GM19239 (cell line): ENCODE results near the gene NFASC.

Source experiments
- DNase-seq: peaks from one replicate; pipeline ENCODE4 v3.0.0; 2011; ENCODE audit warnings: low spot score; ENCODE audit not compliant: insufficient read length
- FAIRE-seq: peaks from 2 replicates; lab custom pipeline; 2011; peaks lifted over from hg19 to GRCh38; lab: Jason Lieb, UNC

Gene NFASC

GRCh38 chr1:204994086-204994862, 123.6 kb downstream of the NFASC start:
- DNase-seq: no peak
- FAIRE-seq: no peak

- DNase-seq: no peak
- FAIRE-seq: no peak
Observed at GRCh38 chr1:204996981-204997380, 126.3 kb downstream of the NFASC start.

GRCh38 chr1:204997591-204998355, 127.1 kb downstream of the NFASC start:
- FAIRE-seq: no peak
- no peak for DNase-seq

GRCh38 chr1:205001162-205001561, 130.5 kb downstream of the NFASC start:
- DNase-seq: no peak
- FAIRE-seq: no peak

GRCh38 chr1:205002705-205003104, 132.0 kb downstream of the NFASC start:
- FAIRE-seq (no peak), DNase-seq (no peak)

GRCh38 chr1:205003358-205004131, 132.9 kb downstream of the NFASC start:
- no peak for FAIRE-seq
- DNase-seq: no peak

GRCh38 chr1:205004351-205004750, 133.7 kb downstream of the NFASC start:
- no peak for FAIRE-seq
- no peak for DNase-seq

- FAIRE-seq (no peak), DNase-seq (no peak)
Observed at GRCh38 chr1:205008896-205009295, 138.2 kb downstream of the NFASC start.

- no peak for FAIRE-seq
- no peak for DNase-seq
Observed at GRCh38 chr1:205009670-205010069, 139.0 kb downstream of the NFASC start.

- FAIRE-seq: no peak
- DNase-seq: no peak
Observed at GRCh38 chr1:205012391-205013140, 141.9 kb downstream of the NFASC start.

- no peak for FAIRE-seq
- no peak for DNase-seq
Observed at GRCh38 chr1:205013683-205014367, 143.2 kb downstream of the NFASC start.

GRCh38 chr1:205014783-205015182, 144.1 kb downstream of the NFASC start:
- no peak for DNase-seq
- no peak for FAIRE-seq

GRCh38 chr1:205015241-205015640, 144.6 kb downstream of the NFASC start:
- FAIRE-seq (no peak), DNase-seq (no peak)

- DNase-seq (no peak), FAIRE-seq (no peak)
Observed at GRCh38 chr1:205016075-205016474, 145.4 kb downstream of the NFASC start.

GRCh38 chr1:205016584-205016983, 145.9 kb downstream of the NFASC start:
- FAIRE-seq: no peak
- DNase-seq: no peak

- no peak for DNase-seq
- no peak for FAIRE-seq
Observed at GRCh38 chr1:205017001-205017400, 146.3 kb downstream of the NFASC start.

- FAIRE-seq (no peak), DNase-seq (no peak)
Observed at GRCh38 chr1:205017766-205018165, 147.1 kb downstream of the NFASC start.

GRCh38 chr1:205018381-205018780, 147.7 kb downstream of the NFASC start:
- FAIRE-seq (no peak), DNase-seq (no peak)

GRCh38 chr1:205020466-205020865, 149.8 kb downstream of the NFASC start:
- no peak for FAIRE-seq

GRCh38 chr1:205024679-205025078, 154.0 kb downstream of the NFASC start:
- FAIRE-seq (no peak), DNase-seq (no peak)

More at GRCh38 chr1:205020466-205020865, 149.8 kb downstream of the NFASC start:
- no peak for DNase-seq
